K562 treated with DMSO at 1 percent for 24 hours (cell line): ENCODE results near the gene APMAP. TPM values are rescaled to one million over a fixed set of nuclear protein-coding genes. Genes with fewer than 3 reads are reported as not detected.

ENCODE experiments used
- total RNA-seq: library from RNA; unstranded; fragments of 300-600 nt; gene quantifications from 2 replicates; pipeline ENCODE4 v1.2.3, GENCODE V29; 2022; ENCODE audit warnings: low read depth; ENCODE audit not compliant: insufficient read depth

The APMAP gene
- total RNA-seq, result 18.2 and 18.6 TPM in 2 replicates

GRCh38 chr20:24992487-24993205 lies at the start of gene APMAP:
Gene APMAP, minus strand, starts transcription at chr20:24992751. Its CDS starts 63 bp downstream, at chr20:24992688.

GRCh38 chr20:24948939-24949679 lies 43.4 kb downstream of the APMAP start, which contains the start of gene CST7:
Gene CST7, plus strand, starts transcription at chr20:24949269. Its CDS starts 237 bp downstream, at chr20:24949506.

Other genes with a start within 250 kb of the APMAP start
- gene CST7, start 43.5 kb downstream of the APMAP start, total RNA-seq, result not detected in 2 replicates
- gene ACSS1, start 65.4 kb upstream of the APMAP start, total RNA-seq, result not detected in 2 replicates
- not detected in 2 replicates for gene VSX1, start 89.4 kb upstream of the APMAP start, total RNA-seq
- gene ENTPD6, start 203.0 kb upstream of the APMAP start, total RNA-seq, result 35.0 and 36.2 TPM in 2 replicates